GM12864 (cell line): ENCODE data around the gene ARFGAP3.
"Not testable (repeated sequence)": the region's sequence is repeated elsewhere in the genome, so short reads cannot be mapped to it uniquely, and the experiment has no call there.

Experiments
- DNase-seq: peaks from one replicate; pipeline ENCODE4 v3.0.0-alpha.2; 2011; ENCODE audit warnings: low read depth
- H3K4me3 ChIP-seq: 2 replicates; pipeline ENCODE4 v1.5.1; 2011; ENCODE audit warnings: mild to moderate bottlenecking, low read depth, low read length, control low read depth
- TF ChIP-seq, protein P1 (sequence below): IDR thresholded peaks from 2 replicates; pipeline ENCODE4 v1.5.1; 2011; ENCODE audit warnings: low read depth, mild to moderate bottlenecking, moderate library complexity, low read length, control low read depth, inconsistent platforms; ENCODE audit errors: missing control alignments

Gene ARFGAP3

DNA sequence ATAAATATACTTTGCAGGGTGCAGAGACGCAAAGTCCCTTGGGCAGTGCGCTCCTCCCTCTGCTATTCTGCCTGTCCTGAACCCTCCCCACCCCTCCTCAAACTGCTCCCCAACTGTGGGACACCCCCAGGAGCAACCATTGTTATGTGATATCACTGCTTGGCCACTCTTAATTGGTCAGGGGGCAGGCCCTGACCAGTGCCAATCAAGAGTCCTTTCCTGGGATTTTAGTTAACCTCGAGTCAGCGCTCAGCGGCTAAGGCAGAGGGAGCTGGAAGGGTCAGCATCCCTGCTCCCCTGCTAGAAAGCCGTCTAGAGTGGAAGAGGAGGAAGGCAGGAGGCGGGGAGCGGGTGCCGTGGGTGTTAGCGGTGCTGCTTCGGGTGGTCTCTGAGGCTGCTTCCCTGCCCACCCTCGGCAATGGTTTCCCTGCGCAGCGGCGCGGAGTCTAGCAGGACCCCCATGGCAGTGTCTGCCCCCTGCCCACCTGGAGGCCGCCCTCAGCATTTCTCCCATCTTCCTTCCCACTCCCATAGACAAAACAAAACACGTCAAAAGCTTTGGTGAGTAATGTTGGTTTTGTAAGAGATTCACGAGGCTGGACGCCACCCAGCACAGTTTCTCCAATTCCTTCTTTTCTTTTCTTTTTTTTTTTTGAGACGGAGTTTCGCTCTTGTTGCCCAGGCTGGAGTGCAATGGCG, 98.0 kb downstream of the ARFGAP3 start:
- no peak for DNase-seq
- TF ChIP-seq, protein P1, sequence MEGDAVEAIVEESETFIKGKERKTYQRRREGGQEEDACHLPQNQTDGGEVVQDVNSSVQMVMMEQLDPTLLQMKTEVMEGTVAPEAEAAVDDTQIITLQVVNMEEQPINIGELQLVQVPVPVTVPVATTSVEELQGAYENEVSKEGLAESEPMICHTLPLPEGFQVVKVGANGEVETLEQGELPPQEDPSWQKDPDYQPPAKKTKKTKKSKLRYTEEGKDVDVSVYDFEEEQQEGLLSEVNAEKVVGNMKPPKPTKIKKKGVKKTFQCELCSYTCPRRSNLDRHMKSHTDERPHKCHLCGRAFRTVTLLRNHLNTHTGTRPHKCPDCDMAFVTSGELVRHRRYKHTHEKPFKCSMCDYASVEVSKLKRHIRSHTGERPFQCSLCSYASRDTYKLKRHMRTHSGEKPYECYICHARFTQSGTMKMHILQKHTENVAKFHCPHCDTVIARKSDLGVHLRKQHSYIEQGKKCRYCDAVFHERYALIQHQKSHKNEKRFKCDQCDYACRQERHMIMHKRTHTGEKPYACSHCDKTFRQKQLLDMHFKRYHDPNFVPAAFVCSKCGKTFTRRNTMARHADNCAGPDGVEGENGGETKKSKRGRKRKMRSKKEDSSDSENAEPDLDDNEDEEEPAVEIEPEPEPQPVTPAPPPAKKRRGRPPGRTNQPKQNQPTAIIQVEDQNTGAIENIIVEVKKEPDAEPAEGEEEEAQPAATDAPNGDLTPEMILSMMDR = no peak

DNA sequence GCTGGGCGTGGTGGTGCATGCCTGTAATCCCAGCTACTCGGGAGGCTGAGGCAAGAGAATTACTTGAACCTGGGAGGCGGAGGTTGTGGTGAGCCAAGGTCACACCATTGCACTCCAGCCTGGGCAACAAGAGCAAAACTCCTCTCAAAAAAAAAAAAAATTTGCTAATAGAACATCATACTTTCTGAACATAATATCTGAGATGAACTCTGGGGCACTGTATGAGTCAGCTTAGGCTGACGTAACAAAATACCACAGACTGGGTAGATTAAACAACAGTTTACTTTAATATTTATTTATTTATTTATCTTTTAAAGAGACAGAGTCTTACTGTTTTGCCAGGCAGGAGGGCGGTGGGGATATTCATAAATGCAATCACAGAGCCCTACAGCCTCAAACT, 101.5 kb downstream of the ARFGAP3 start:
- not testable (repeated sequence) for H3K4me3 ChIP-seq, DNase-seq

More for the DNA sequence above, 98.0 kb downstream of the ARFGAP3 start:
- H3K4me3 ChIP-seq = no peak overlapping the region

DNA sequence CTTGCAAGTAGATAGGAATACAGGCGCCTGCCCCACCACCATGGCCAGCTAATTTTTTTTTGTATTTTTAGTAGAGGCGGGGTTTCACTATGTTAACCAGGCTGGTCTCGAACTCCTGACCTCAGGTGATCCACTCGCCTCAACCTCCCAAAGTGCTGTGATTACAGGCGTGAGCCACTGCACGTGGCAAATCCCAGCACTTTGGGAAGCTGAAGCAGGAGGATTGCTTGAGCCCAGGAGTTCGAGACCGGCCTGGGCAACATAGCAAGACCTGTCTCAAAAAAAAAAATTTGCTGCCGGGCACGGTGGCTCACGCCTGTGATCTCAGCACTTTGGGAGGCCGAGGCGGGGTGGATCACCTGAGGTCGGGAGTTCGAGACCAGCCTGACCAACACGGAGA, 102.0 kb downstream of the ARFGAP3 start:
- not testable (repeated sequence) for DNase-seq, H3K4me3 ChIP-seq

DNA sequence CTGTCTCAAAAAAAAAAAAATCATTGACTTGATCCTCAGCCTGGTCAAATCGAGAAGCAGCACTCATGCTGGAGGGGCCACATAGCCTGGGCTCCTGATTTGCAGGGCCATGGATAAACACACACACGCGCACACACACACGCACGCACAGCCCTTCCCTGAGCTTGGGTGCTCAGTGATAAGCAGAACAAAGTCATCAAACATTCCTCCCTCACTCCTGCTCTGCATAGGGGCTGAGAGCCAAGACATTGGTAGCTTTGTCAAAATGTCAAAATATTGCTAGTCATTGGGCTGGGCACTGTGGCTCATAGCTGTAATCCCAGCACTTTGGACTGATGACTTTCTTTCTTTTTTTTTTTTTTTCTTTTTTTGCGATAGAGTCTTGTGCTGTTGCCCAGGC, 102.4 kb downstream of the ARFGAP3 start:
- DNase-seq = no peak
- H3K4me3 ChIP-seq = no peak overlapping the region
- TF ChIP-seq, protein P1 = no peak

DNA sequence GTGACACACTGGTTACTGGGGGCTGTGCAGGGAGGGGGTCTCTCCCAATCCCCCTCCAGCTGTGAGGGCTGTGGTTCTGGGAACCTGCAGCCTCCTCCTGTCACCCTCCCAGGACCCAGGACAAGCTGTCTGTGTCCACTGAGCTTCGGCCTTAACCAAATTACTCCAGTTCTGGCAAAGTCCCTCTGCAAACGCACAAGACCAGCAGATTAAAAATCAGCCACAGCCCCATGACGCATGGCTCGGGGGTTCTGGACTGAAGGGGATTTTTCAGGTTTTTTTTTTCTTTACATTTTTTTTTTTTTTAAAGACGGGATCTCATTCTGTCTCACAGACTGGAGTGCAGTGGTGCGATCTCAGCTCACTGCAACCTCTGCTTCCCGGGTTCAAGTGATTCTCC, 104.2 kb downstream of the ARFGAP3 start:
- no peak for DNase-seq
- no peak overlapping the region for H3K4me3 ChIP-seq
- TF ChIP-seq, protein P1 = no peak

DNA sequence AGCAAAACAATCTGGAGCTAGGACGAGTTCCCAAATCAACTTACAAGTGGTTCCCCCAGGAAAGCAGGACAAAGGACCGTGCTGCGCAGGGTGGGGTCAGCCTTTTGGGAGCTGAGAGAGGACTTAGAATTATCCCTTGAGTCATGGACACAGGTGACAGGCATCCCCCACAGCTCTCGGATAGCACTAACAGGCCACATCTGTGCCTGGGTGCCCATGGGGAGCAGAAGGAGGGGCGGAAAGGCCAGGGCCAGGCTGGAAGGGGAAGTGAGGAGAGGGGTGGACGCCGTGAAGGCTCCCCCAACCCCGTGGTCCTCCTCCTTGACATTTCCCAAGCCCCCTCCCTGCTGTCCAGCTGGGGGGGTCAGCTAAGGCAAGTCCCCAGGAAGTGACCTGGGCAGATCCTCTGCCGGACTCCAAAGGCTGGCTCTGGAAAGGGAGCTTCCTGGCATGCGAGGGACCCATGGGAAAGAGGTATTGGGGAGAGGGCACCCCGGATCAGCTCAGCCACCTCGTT, 104.8 kb downstream of the ARFGAP3 start:
- no peak for DNase-seq
- H3K4me3 ChIP-seq = no peak overlapping the region
- TF ChIP-seq, protein P1 = no peak

DNA sequence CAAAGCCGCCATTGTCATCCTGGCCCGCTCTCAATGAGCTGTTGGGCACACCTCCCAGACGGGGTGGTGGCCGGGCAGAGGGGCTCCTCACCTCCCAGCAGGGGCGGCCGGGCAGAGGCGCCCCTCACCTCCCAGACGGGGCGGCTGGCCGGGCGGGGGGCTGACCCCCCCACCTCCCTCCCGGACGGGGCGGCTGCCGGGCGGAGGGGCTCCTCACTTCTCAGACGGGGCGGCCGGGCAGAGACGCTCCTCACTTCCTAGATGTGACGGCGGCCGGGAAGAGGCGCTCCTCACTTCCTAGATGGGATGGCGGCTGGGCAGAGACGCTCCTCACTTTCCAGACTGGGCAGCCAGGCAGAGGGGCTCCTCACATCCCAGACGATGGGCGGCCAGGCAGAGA, 106.7 kb downstream of the ARFGAP3 start:
- DNase-seq, H3K4me3 ChIP-seq: not testable (repeated sequence)

DNA sequence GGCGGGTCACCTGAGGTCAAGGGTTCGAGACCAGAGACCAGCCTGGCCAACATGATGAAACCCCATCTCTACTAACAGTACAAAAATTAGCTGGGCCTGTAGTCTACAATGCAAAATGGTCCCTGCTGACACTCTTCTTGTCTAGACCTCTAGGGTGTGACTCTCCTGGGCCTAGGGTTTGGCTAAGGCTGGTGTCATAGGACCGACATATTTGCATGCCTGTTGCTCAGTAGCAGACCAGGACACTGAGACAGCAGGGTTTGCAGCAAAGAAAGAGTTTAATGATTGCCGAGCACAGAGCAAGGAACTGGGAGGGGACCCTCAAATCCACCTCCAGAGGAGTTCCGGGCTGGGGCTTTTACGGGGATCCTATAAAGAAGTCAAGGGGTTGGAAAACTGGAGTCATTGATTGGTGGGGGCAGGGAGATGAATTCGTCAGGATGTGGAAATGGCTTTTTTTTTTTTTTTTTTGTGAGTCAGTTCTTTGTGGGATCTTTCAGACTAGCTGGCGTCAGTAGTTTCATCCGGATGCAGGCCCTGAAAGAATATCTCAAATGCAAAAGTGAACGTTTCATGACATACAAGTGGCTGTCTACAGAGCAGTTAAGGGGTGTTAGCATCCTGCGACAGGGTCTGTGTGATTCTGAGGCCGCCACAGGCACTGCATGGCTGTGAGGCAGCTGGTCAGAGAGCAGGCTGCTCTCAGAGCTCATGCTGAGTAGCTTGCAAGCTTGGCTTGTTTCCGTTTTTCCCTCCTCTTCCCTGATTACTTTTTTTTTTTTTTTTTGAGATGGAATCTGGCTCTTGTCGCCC, 109.2 kb downstream of the ARFGAP3 start:
- no peak for DNase-seq
- TF ChIP-seq, protein P1 = no peak

More for the DNA sequence above, 109.2 kb downstream of the ARFGAP3 start:
- H3K4me3 ChIP-seq = no peak overlapping the region
